Stimulated activated naive CD8-positive, alpha-beta T cell treated with anti-CD3 and anti-CD28 coated beads, Interleukin-15, Interleukin-2, amounts not matched to agents 100 U/mL and 50 U/mL, for 24 hours (primary cell): Measurements from ENCODE around the gene ENKUR.

ENCODE experiments used
- ATAC-seq: fragments of 150-1000 bp; cut with Tn5 transposase; one replicate; pipeline ENCODE4 v1.10.0; 2021
- DNase-seq: peaks from one replicate; pipeline ENCODE4 v3.0.0; 2021

Gene ENKUR

DNA sequence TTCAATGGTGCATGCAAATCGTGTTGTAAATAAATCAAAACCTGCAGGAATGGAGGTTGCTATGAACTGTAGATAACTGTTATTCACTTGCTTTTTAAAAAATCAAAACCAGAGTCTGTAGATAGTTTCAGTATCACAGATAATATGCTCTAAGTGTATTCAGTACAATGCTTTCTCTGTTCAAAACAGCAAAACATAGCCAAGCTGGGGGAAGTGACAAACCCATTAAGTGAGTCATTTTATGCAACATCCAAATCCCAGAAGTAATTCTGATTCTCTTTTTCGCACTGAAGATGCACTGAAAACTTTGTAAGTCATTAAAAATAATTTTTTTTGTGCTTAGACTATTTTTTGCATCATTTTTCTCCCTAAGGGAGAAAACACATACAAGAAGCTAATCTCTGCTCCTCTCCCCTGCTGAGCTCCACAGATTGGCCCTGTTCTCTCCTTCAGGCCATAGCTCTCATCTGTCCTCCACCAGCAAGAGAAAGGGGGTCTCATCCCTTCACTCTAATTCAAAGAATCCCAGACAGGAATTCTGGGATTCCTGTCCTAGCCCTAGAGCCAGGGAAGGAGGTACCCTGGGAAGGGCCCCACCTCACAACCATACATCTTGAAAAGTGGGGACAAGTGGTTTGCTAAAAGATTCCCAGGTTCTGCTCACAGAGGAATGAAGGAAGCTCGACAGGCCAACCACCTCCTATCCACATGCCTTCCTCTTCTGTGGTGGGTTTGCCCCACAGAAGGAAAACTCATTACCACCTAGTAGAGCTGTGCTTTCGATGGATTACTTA lies 68.5 kb downstream of the ENKUR start:
- DNase-seq (no peak), ATAC-seq (peak; percentile 25)

GRCh38 chr10:24944512-24945255 lies 71.3 kb downstream of the ENKUR start:
- DNase-seq (no peak), ATAC-seq (no peak)

GRCh38 chr10:24938525-24938924 lies 77.4 kb downstream of the ENKUR start:
- DNase-seq: no peak
- no peak for ATAC-seq

DNA sequence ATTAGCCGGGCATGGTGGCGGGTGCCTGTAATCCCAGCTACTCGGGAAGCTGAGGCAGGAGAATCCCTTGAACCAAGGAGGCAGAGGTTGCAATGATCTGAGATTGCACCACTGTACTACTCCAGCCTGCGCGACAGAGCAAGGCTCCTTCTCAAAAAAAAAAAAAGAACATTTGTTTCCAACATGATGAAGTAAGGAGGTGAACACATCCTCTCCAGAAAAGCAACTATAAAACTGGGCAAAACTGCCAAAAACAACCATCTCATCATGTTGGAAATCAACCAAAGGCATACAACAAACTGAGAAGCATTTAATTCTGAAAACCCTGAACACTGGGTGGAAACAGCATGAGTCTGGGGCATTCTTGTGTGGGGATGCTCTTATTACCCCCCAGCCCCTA lies 77.9 kb downstream of the ENKUR start:
- no peak for DNase-seq
- ATAC-seq: no peak

DNA sequence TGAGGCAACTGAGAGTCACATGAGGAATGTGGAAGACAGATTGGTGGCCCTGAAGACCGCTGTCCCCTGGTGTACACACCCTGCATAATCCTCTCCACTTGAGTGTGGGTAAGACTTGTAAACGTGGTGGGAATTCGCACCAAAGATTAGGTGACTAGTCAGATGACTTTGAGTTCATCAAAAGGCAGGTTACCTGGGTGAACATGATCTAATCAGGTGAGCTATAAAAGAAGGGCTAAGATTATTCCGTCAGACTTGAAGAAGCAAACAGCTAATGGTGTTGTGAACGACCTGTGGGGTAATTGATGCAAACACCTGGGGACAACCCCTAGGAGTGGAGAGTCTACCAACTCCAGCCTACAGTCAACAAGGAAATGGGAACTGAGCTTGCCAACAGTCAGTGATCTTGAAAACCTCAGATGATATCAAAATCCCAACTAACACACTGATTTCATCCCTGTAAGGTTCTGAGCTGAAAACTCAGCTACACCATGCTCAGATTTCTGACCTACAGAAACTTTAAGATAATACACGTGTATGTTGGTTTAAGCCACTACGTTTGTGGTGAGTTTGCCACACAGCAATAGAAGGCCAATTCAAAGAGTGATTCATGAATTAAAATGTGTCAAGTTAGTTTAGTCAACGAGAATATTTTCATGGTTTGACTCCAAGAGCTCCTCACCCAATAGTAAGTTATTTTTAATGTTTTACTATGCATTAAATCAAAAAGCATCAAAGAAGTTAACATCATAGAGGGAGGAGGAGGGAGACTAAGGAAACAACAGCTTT lies 80.3 kb downstream of the ENKUR start:
- ATAC-seq (no peak), DNase-seq (no peak)
